Spleen (tissue), 13 donors: Measurements from ENCODE around the gene NDUFA3. TPM values are rescaled to one million over a fixed set of nuclear protein-coding genes. Genes with fewer than 3 reads are reported as not detected.

Experiments used
- DNase-seq: peaks from one replicate; pipeline ENCODE4 v3.0.0-alpha.2; 2020
- H3K27ac ChIP-seq, 8 donors: fragments of 200-600 bp; sonication (generic) in 7 of 8; 1 replicate in 4 of 8; 2 replicates in 4 of 8; pipeline versions ENCODE4 v1.5.0 to v1.8.0; 2016 to 2021; ENCODE audit warnings: inconsistent platforms in 4 of 8, mild to moderate bottlenecking in 4 of 8, moderate library complexity in 1 of 8
- H3K27me3 ChIP-seq, 7 donors: fragments of 200-600 bp; sonication (generic) in 6 of 7; replicated peaks in 1 of 7; 1 replicate in 4 of 7; 2 replicates in 3 of 7; pipeline versions ENCODE4 v1.5.0 to v1.8.0; 2016 to 2021; ENCODE audit warnings: inconsistent platforms in 3 of 7, mild to moderate bottlenecking in 1 of 7
- H3K36me3 ChIP-seq, 6 donors: fragments of 200-600 bp; sonication (generic) in 5 of 6; 1 replicate in 4 of 6; 2 replicates in 2 of 6; pipeline versions ENCODE4 v1.5.0 to v1.8.0; 2016 to 2021; ENCODE audit warnings: inconsistent platforms in 2 of 6
- H3K4me1 ChIP-seq, 6 donors: fragments of 200-600 bp; sonication (generic) in 5 of 6; 1 replicate in 3 of 6; 2 replicates in 3 of 6; pipeline versions ENCODE4 v1.5.0 to v1.8.0; 2016 to 2021; ENCODE audit warnings: inconsistent platforms in 3 of 6
- H3K4me3 ChIP-seq, 8 donors: fragments of 200-600 bp; sonication (generic) in 7 of 8; 1 replicate in 4 of 8; 2 replicates in 4 of 8; pipeline versions ENCODE4 v1.5.0 to v1.8.0; 2016 to 2021; ENCODE audit warnings: inconsistent platforms in 4 of 8, mild to moderate bottlenecking in 4 of 8, moderate library complexity in 2 of 8
- H3K9me3 ChIP-seq, 8 donors: fragments of 200-600 bp; sonication (generic) in 7 of 8; 1 replicate in 4 of 8; 2 replicates in 4 of 8; pipeline versions ENCODE4 v1.5.0 to v1.8.0; 2016 to 2021; ENCODE audit warnings: inconsistent platforms in 4 of 8
- POLR2A ChIP-seq, 3 donors: fragments of 450-650 bp; IDR thresholded peaks; one replicate each; pipeline ENCODE4 v1.5.1; 2017; ENCODE audit warnings: antibody characterized with exemption in 3 of 3, mild to moderate bottlenecking in 1 of 3
- POLR2AphosphoS5 ChIP-seq, 3 donors: sonication (generic); formaldehyde crosslinking; IDR thresholded peaks; one replicate each; pipeline ENCODE4 v1.5.1; 2017; ENCODE audit warnings: antibody characterized with exemption in 3 of 3
- WGBS, 5 donors: extraction: QIAGEN DNeasy Blood & Tissue Kit in 3 of 5; methylation state at CpG; one replicate each; pipeline versions ENCODE4 v1.1.5 to v1.1.7; 2013 to 2018; 5-methylcytosine and 5-hydroxymethylcytosine counted together
- intact Hi-C: fragments of 100-400 bp; cut with DNase I; formaldehyde crosslinking; loops from one replicate; pipeline ENCODE4 v1.15.0; 2023; ENCODE audit warnings: low total_unique reads
- long read RNA-seq, 2 donors: transcript quantifications; one replicate each; lab custom pipeline, GENCODE V29; 2026
- polyA plus RNA-seq, 3 donors: library from polyadenylated mRNA; stranded (reverse); fragments of 200-250 nt; gene quantifications; one replicate each; pipeline ENCODE4 v1.2.1, GENCODE V29; 2013
- total RNA-seq, 7 donors: library from RNA; depleted of rRNA in 3 of 7; stranded (reverse); fragments of >200 nt in 3 of 7; fragmentation: NEBNext Ultra II Directional in 4 of 7; extraction: Animal tissue kit (Norgen Biotek cat#: 25700) in 4 of 7; gene quantifications; one replicate each; pipeline versions ENCODE4 v1.1.0 to v1.2.1, GENCODE V29; 2016 to 2021
- TF ChIP-seq, protein P1 (sequence below), 11 experiments: fragments of 200-600 bp in 7 of 11; fragments of 450-650 bp in 4 of 11; sonication (generic) in 4 of 11; IDR thresholded peaks in 8 of 11; conservative IDR thresholded peaks in 3 of 11; 1 replicate in 7 of 11; 2 replicates in 4 of 11; pipeline versions ENCODE4 v1.4.0 to v1.8.0; 2016 to 2021; ENCODE audit warnings: antibody characterized with exemption in 11 of 11, inconsistent platforms in 4 of 11, mild to moderate bottlenecking in 1 of 11
- donor health status: healthy with polysubstance abuse.
- donor health status: DM: no; HTN: no; CAD: no; lungs with moderate emphysema.
- donor health status: DM: no; HTN: no; CAD: no.
- donor health status: Bipolar disorder and iron deficiency.
- donor health status: healthy.
- donor health status: DM: no; HTN: no; CAD: no.
- donor health status: DM: yes; HTN: yes; CAD: no.

Gene NDUFA3
- total RNA-seq (100 to 1,000 TPM in 1 of 7 donors, 10 to 100 TPM in 6; 14.5 to 109 (median 73.5) TPM), polyA plus RNA-seq (100 to 1,000 TPM; 162 to 197 (median 185) TPM)
- long read RNA-seq, donor 1, transcript NDUFA3-213 (3 exons, 541 nt): minor isoform, 19 of 98 reads
- long read RNA-seq, donor 1, transcript NDUFA3-214 (4 exons, 963 nt): major isoform, 74 of 98 reads
- long read RNA-seq, donor 1, partial matches to known transcripts: 0 of 98 reads
- long read RNA-seq, donor 1, other reads (novel, unspliced or antisense): 0 of 98 reads
- long read RNA-seq, donor 2, transcript NDUFA3-213 (3 exons, 541 nt): minor isoform, 16 of 96 reads
- long read RNA-seq, donor 2, transcript NDUFA3-214 (4 exons, 963 nt): major isoform, 75 of 96 reads
- long read RNA-seq, donor 2, partial matches to known transcripts: 0 of 96 reads
- long read RNA-seq, donor 2, other reads (novel, unspliced or antisense): 0 of 96 reads

DNA sequence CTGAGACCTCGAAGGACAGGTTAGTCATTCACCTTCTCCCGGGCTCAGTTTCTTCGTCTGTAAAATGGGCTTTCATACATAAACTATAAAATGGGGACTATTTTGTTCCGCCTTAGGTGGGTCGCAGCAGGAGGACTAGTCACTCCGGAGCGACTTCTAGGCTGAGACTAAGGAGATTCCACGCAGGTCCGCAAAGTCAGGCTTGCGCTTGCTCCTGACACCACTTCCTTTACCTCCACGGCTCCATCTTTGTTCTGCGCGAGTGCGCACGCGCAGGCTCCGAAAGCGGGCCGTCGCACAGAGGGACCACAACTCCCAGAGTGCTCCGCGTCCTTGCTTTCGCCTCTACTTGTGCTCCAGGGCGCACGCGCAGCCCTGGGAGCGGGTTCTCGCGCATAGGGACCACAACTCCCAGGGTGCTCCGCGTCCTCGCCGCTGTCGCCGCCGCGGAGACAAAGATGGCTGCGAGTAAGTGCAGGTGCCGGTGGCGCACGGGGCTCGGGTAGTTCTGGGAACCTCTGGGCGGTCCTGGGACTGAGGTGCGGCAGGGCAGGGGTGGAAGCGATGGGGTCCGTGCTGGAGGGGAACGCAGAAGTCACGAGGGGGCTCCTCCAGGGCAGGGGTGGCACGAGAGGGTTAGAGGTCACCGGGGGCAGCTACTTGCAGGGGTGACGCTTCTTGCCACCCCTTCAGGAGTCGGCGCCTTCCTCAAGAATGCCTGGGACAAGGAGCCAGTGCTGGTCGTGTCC, at the start of gene NDUFA3:
Gene NDUFA3, plus strand, starts transcription at position 435 of the 749 bp plus-strand sequence. Its CDS starts 24 bp downstream, at position 459.
- peak; percentile 99 for DNase-seq
- intact Hi-C loops: no loop called here
- H3K27ac ChIP-seq: peak within 1 kb of the TSS; percentile 66 to 89 (median 82)
- WGBS, 5 donors: 3 to 4% (median 3%) methylated on average over 47 to 54 of the region's 54 CpGs
- no peaks in the 10 kb centered on the region for H3K9me3 ChIP-seq
- H3K4me1 ChIP-seq: peaks cover 7 to 85% (median 27%) of the 10 kb centered on the region in 6 donors
- H3K27me3 ChIP-seq: no peaks in the 10 kb centered on the region
- H3K4me3 ChIP-seq: peak within 1 kb of the TSS; percentile 78 to 99 (median 94)
- TF ChIP-seq, protein P1, sequence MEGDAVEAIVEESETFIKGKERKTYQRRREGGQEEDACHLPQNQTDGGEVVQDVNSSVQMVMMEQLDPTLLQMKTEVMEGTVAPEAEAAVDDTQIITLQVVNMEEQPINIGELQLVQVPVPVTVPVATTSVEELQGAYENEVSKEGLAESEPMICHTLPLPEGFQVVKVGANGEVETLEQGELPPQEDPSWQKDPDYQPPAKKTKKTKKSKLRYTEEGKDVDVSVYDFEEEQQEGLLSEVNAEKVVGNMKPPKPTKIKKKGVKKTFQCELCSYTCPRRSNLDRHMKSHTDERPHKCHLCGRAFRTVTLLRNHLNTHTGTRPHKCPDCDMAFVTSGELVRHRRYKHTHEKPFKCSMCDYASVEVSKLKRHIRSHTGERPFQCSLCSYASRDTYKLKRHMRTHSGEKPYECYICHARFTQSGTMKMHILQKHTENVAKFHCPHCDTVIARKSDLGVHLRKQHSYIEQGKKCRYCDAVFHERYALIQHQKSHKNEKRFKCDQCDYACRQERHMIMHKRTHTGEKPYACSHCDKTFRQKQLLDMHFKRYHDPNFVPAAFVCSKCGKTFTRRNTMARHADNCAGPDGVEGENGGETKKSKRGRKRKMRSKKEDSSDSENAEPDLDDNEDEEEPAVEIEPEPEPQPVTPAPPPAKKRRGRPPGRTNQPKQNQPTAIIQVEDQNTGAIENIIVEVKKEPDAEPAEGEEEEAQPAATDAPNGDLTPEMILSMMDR (IDR thresholded peaks at IDR 0.05 in 8 of 11, conservative IDR thresholded peaks at IDR 0.05 in 3 of 11): peak in 2 of 11 experiments; percentile 25 to 27
- TF ChIP-seq POLR2AphosphoS5 (IDR thresholded peaks at IDR 0.05): peak; percentile 96 to 98 (median 97)
- peak in 2 of 3 donors; percentile 7 to 41 for TF ChIP-seq POLR2A (IDR thresholded peaks at IDR 0.05)
- peaks cover 0 to 34% (median 21%) of the 10 kb centered on the region in 6 donors for H3K36me3 ChIP-seq

DNA sequence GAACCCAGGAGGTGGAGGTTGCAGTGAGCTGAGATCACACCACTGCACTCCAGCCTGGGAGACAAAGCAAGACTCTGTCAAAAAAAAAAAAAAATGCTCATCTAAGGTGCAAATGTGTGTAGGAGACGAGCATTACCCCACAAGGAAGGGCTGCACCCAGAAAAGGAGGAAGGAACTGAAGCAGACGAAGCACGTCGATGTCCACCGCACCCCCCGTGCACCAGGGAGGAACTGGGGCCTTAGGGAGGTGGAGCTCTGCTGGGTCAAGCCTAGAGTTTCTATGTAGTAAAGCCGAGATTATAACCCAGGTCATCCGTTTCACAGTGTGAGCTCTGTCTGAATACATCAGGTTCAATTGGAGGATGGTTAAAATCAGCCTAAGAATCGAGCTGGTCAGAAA, 40.0 kb upstream of the NDUFA3 start:
- Histone ChIP-seq H3K9me3 (no peaks in the 10 kb centered on the region), H3K4me3 (peak overlapping the region in 2 of 8 donors; percentile 2 to 40), H3K4me1 (peaks cover 0 to 16% (median 0%) of the 10 kb centered on the region in 6 donors), H3K27ac (peak overlapping the region in 5 of 8 donors; percentile 67 to 82 (median 77)), H3K36me3 (peaks cover 0 to 8% (median 0%) of the 10 kb centered on the region in 6 donors), H3K27me3 (peaks cover 0 to 54% (median 0%) of the 10 kb centered on the region in 7 donors)
- DNase-seq: peak; percentile 91
- TF ChIP-seq, protein P1 (IDR thresholded peaks at IDR 0.05 in 8 of 11, conservative IDR thresholded peaks at IDR 0.05 in 3 of 11): no peak
- TF ChIP-seq POLR2A (IDR thresholded peaks at IDR 0.05) (no peak), POLR2AphosphoS5 (IDR thresholded peaks at IDR 0.05) (peak in 1 of 3 donors; percentile 30)
- 22 to 44% (median 28%) methylated on average over 9 of the region's 9 CpGs for WGBS, 5 donors
- intact Hi-C loops: no loop called here

DNA sequence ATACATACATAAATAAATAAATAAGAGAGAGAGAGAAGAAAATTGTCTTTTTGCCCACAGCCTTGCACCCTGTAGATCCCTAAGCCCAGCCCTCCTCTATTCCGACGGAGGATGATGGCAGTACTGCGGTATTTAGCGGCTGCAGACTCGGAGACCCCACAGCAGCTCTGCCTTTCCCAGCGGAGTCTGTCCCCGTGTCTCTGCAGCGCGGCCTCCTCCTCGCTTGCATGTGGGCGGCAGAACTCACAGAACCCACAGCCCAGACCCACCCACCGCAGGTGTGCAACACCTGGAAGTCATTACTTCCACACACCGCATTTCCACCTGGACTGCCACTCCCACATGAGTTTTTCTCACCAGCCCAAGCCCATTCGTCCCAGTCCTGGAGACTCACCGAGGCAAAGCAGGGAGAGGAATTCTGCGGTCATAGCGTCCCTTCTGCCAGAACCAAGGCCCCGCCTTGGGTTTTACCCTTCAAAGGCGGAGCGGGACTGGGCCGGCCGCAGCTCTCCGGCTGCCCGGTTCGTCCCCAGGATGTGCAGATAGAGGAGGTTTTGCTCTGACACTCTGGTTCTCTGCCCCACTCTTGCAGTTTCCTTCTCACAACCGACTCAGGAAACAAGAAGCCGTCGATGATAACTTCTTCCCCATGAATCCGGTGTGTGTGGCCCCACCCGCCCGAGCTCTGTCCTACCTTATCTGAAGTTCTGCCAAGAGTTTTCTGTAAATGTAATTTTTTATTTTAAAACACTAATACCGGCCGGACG, 39.1 kb upstream of the NDUFA3 start, which contains the start of gene VSTM1:
Gene VSTM1, minus strand, starts transcription at position 548 of the 767 bp plus-strand sequence. Its CDS starts 120 bp downstream, at position 428.
- peak within 1 kb of the TSS in 3 of 8 donors; percentile 2 to 40 (median 5) for H3K4me3 ChIP-seq

More for the DNA sequence above, 39.1 kb upstream of the NDUFA3 start, which contains the start of gene VSTM1:
- Histone ChIP-seq H3K27ac (peak within 1 kb of the TSS in 6 of 8 donors; percentile 46 to 82 (median 73)), H3K4me1 (peaks cover 0 to 16% (median 0%) of the 10 kb centered on the region in 6 donors), H3K27me3 (peaks cover 0 to 59% (median 0%) of the 10 kb centered on the region in 7 donors), H3K9me3 (no peaks in the 10 kb centered on the region), H3K36me3 (peaks cover 0 to under 1% (median 0%) of the 10 kb centered on the region in 6 donors)
- 46 to 74% (median 66%) methylated on average over 33 to 34 of the region's 34 CpGs for WGBS, 5 donors
- TF ChIP-seq, protein P1 (IDR thresholded peaks at IDR 0.05 in 8 of 11, conservative IDR thresholded peaks at IDR 0.05 in 3 of 11): no peak
- TF ChIP-seq POLR2AphosphoS5 (IDR thresholded peaks at IDR 0.05) (no peak), POLR2A (IDR thresholded peaks at IDR 0.05) (no peak)
- intact Hi-C loops: no loop called here
- DNase-seq: no peak
